ENCODE results near the gene KLKB1.

GRCh38 chr4:186258216-186258811 lies 31.0 kb downstream of the KLKB1 start:
- TF ChIP-seq CTCF (IDR thresholded peaks at IDR 0.05), result no peak
- TF ChIP-seq POLR2A (IDR thresholded peaks at IDR 0.05), result no peak
- no peak for TF ChIP-seq EP300 (IDR thresholded peaks at IDR 0.05)
